ENCODE measurements around the gene IVD. TPM values are rescaled to one million over a fixed set of nuclear protein-coding genes. Genes with fewer than 3 reads are reported as not detected.

IVD gene
- total and polyA plus RNA-seq, 2 donors: 39.4 to 48.5 TPM

DNA sequence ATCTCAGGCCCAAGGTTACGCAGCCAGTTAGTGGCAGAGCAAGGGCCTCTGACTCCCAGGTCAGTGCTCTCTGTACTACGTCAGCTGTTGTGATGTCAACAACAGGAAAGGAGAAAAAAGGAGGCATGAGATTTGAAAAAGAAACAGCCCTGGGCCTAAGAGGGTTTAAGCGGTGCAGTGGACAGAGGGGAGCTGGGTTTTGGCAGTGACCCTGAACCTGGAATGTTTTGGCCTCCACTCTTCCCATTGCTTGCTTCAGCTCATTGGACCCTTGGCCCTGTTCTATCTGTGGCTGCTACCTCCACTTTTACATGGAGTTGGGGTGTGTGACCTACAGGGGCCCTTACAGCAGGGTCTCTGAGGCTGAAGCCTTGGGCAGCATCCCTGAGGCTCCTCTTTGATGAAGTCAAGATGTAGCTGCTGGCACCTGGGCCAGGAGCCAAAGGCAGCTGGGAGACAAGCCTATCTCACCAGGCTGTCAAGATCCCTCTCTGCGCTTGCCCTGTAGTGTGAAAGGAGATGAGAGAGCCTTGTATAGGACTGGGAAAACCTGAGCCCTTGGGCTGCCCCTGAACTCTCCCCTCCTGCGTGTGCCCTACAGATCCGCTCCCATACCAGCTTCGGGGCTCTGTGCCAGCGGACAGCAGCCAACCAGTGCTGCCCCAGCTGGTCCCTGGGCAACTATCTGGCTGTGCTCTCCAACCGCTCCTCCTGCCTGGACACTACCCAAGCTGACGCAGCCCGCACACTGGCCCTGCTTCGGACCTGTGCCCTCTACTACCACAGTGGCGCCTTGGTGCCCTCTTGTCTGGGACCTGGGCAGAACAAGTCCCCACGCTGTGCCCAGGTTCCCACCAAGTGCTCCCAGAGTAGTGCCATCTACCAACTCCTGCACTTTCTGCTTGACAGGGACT is 38.9 kb upstream of the IVD start:
- H3K4me1 ChIP-seq (ENCODE audit: insufficient read depth): no peaks in the 10 kb centered on the region
- H3K27ac ChIP-seq (ENCODE audit: low read depth): no peak overlapping the region
- DNase-seq (ENCODE audit: extremely low spot score): no peak
- H3K36me3 ChIP-seq (ENCODE audit: insufficient read depth): no peaks in the 10 kb centered on the region
- 75% methylated on average over 14 of the region's 14 CpGs for WGBS
- no peak overlapping the region for H3K4me3 ChIP-seq (ENCODE audit: low read depth, low read length)

DNA sequence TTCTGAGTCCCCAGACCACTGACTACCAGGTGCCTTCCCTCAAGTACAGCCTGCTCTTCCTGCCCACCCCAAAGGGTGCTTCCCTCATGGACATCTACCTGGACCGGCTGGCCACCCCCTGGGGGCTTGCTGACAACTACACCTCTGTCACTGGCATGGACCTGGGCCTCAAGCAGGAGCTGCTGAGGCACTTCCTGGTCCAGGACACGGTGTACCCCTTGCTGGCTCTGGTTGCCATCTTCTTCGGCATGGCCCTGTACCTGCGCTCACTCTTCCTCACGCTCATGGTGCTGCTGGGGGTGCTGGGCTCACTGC is 38.3 kb upstream of the IVD start:
- DNase-seq (ENCODE audit: extremely low spot score): no peak
- H3K27ac ChIP-seq (ENCODE audit: low read depth): no peak overlapping the region
- 83% methylated on average over 5 of the region's 5 CpGs for WGBS
- H3K4me3 ChIP-seq (ENCODE audit: low read depth, low read length): no peak overlapping the region
- H3K36me3 ChIP-seq (ENCODE audit: insufficient read depth): no peaks in the 10 kb centered on the region
- H3K4me1 ChIP-seq (ENCODE audit: insufficient read depth): no peaks in the 10 kb centered on the region

DNA sequence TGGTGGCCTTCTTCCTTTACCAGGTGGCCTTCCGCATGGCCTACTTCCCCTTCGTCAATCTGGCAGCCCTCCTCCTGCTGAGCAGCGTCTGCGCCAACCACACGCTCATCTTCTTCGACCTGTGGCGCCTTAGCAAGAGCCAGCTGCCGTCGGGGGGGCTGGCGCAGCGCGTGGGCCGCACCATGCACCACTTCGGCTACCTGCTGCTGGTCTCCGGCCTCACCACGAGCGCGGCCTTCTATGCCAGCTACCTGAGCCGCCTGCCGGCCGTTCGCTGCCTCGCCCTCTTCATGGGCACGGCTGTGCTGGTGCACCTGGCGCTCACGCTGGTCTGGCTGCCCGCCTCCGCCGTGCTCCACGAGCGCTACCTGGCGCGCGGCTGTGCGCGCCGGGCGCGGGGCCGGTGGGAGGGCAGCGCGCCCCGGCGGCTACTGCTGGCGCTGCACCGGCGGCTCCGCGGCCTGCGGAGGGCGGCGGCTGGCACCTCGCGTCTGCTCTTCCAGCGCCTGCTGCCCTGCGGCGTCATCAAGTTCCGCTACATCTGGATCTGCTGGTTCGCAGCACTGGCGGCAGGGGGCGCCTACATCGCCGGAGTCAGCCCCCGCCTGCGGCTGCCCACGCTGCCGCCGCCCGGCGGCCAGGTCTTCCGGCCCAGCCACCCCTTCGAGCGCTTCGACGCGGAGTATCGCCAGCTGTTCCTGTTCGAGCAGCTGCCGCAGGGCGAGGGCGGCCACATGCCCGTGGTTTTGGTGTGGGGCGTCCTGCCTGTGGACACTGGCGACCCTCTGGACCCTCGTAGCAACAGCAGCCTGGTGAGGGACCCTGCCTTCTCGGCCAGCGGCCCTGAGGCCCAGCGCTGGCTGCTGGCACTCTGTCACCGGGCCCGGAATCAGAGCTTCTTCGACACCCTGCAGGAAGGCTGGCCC is 37.6 kb upstream of the IVD start:
- Histone ChIP-seq H3K27ac (ENCODE audit: low read depth) (no peak overlapping the region), H3K4me3 (ENCODE audit: low read depth, low read length) (peak overlapping the region; percentile 10), H3K36me3 (ENCODE audit: insufficient read depth) (no peaks in the 10 kb centered on the region), H3K4me1 (ENCODE audit: insufficient read depth) (no peaks in the 10 kb centered on the region)
- 13% methylated on average over 91 of the region's 91 CpGs for WGBS
- DNase-seq (ENCODE audit: extremely low spot score): peak; percentile 39

DNA sequence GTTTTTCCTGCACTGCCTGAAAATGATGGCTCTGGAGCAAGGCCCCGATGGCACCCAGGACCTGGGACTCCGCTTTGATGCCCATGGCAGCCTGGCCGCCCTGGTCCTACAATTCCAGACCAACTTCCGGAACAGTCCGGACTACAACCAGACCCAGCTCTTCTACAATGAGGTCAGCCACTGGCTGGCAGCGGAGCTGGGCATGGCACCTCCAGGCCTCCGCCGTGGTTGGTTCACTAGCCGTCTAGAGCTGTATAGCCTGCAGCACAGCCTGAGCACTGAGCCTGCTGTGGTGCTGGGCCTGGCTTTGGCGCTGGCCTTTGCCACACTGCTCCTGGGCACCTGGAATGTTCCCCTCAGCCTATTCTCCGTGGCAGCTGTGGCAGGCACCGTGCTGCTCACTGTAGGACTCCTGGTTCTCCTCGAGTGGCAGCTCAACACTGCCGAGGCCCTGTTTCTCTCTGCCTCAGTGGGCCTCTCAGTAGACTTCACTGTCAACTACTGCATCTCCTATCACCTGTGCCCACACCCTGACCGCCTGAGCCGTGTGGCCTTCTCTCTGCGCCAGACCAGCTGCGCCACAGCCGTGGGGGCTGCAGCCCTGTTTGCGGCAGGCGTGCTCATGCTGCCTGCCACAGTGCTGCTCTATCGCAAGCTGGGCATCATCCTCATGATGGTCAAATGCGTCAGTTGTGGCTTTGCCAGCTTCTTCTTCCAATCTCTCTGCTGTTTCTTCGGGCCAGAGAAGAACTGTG is 36.7 kb upstream of the IVD start:
- H3K4me1 ChIP-seq (ENCODE audit: insufficient read depth): no peaks in the 10 kb centered on the region
- no peak overlapping the region for H3K4me3 ChIP-seq (ENCODE audit: low read depth, low read length)
- DNase-seq (ENCODE audit: extremely low spot score): no peak
- H3K36me3 ChIP-seq (ENCODE audit: insufficient read depth): no peaks in the 10 kb centered on the region
- WGBS: 96% methylated on average over 24 of the region's 24 CpGs
- H3K27ac ChIP-seq (ENCODE audit: low read depth): no peak overlapping the region

DNA sequence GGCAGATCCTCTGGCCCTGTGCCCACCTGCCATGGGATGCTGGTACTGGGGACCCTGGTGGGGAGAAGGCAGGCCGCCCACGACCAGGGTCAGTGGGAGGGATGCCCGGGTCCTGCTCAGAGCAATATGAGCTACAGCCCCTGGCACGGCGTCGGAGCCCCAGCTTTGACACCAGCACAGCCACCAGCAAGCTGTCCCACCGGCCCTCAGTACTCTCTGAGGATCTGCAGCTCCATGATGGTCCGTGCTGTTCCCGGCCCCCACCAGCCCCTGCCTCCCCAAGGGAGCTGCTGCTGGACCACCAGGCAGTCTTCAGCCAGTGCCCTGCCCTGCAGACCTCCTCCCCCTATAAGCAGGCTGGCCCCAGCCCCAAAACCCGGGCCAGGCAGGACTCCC is 36.1 kb upstream of the IVD start:
- no peak overlapping the region for H3K27ac ChIP-seq (ENCODE audit: low read depth)
- no peaks in the 10 kb centered on the region for H3K4me1 ChIP-seq (ENCODE audit: insufficient read depth)
- H3K4me3 ChIP-seq (ENCODE audit: low read depth, low read length): no peak overlapping the region
- DNase-seq (ENCODE audit: extremely low spot score): no peak
- 87% methylated on average over 10 of the region's 10 CpGs for WGBS
- no peaks in the 10 kb centered on the region for H3K36me3 ChIP-seq (ENCODE audit: insufficient read depth)

DNA sequence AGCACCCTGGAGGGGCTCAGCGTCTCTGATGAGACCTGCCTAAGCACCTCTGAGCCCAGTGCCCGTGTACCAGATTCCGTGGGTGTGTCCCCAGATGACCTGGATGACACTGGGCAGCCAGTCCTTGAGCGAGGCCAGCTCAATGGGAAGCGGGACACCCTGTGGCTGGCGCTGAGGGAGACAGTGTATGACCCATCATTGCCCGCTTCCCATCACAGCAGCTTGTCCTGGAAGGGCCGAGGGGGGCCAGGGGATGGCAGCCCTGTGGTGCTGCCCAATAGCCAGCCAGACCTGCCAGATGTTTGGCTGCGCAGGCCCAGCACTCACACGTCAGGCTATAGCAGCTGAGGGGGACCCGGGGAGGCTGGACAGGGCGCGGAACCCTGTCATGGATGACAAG is 35.6 kb upstream of the IVD start:
- Histone ChIP-seq H3K36me3 (ENCODE audit: insufficient read depth) (no peaks in the 10 kb centered on the region), H3K27ac (ENCODE audit: low read depth) (no peak overlapping the region), H3K4me3 (ENCODE audit: low read depth, low read length) (no peak overlapping the region), H3K4me1 (ENCODE audit: insufficient read depth) (no peaks in the 10 kb centered on the region)
- DNase-seq (ENCODE audit: extremely low spot score): no peak
- WGBS: 85% methylated on average over 13 of the region's 13 CpGs

DNA sequence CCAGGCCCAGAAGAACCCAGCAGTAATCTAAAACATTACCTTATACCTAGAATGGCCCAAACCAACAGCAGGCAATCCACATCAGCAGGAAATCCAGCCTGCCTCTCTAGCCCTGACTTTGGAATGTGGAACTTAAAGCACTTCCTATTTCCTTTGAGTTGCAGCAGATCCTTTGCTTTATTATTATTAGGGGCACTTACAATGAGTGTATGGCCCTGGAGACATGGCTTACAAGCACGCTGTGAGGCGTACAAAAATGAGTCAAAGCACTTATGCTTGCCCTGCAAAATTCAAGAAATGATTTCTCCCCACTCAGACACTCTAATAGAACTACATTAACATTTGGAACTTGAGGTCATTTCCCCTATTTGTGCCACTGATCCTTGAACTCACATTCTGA is 32.6 kb upstream of the IVD start:
- Histone ChIP-seq H3K27ac (ENCODE audit: low read depth) (no peak overlapping the region), H3K4me3 (ENCODE audit: low read depth, low read length) (no peak overlapping the region), H3K4me1 (ENCODE audit: insufficient read depth) (no peaks in the 10 kb centered on the region), H3K36me3 (ENCODE audit: insufficient read depth) (no peaks in the 10 kb centered on the region)
- DNase-seq (ENCODE audit: extremely low spot score): no peak
- 65% methylated on average over 2 of the region's 2 CpGs for WGBS

DNA sequence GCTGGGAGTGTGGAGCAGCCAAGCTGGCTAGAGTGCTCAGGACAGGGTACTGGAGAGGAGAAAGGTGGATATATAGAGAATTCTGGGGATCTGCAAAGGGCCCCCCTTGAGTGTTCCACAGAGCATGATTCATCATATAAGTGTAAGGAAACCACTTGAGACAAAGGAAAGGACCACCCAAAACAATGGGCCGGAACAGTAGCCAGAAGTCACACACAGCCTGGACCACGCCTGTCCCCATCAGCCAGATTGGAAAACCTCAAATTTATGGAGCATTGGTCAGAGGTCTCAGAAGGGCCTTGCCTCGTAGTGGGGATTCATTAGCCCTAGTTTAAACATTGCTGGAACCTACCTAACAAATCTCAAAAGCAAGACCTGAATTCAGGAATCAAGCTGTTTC is 28.0 kb upstream of the IVD start:
- DNase-seq (ENCODE audit: extremely low spot score): no peak
- H3K36me3 ChIP-seq (ENCODE audit: insufficient read depth): no peaks in the 10 kb centered on the region
- 85% methylated on average over 3 of the region's 3 CpGs for WGBS
- no peaks in the 10 kb centered on the region for H3K4me1 ChIP-seq (ENCODE audit: insufficient read depth)
- H3K4me3 ChIP-seq (ENCODE audit: low read depth, low read length): no peak overlapping the region
- no peak overlapping the region for H3K27ac ChIP-seq (ENCODE audit: low read depth)

DNA sequence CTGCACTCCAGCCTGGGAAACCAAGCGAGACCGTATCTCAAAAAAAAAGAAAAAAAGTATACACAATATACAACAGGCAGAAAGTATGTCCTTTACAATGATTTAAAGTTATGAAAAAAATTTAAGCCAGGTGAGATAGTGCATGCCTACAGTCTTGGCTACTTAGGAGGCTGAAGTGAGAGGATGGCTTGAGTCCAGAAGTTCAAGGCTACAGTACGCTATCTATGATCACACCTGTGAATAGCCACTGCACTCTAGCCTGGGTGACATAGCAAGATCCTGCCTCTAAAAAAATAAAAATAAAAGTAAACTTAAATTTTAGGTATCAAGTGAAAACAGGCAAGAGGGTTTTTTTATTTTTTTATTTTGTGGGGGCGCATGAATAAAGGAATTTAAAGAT is 26.2 kb upstream of the IVD start:
- Histone ChIP-seq H3K4me3 (ENCODE audit: low read depth, low read length) (no peak overlapping the region), H3K4me1 (ENCODE audit: insufficient read depth) (no peaks in the 10 kb centered on the region), H3K27ac (ENCODE audit: low read depth) (no peak overlapping the region), H3K36me3 (ENCODE audit: insufficient read depth) (no peaks in the 10 kb centered on the region)
- DNase-seq (ENCODE audit: extremely low spot score): no peak
- WGBS: 88% methylated on average over 4 of the region's 4 CpGs

DNA sequence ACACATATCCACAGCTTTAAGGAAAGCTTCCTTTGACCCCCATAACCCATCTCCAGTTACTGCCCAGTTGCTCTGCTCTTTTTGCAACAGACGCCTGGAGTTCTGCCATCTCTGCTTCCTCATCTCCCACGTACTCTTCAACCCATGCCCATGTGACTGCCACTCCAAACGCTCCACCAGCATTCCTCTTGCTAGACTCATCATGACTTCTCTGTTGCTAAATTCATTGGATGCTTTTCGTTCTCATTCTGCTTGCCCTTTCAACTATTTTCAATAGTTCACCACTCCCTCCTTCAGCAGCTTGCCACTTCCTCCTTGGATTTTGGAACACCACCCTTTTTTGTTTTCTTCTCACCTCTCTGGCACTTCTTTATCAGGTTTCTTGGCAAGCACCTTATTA is 25.7 kb upstream of the IVD start:
- H3K27ac ChIP-seq (ENCODE audit: low read depth): no peak overlapping the region
- WGBS: 24% methylated on average over 4 of the region's 4 CpGs
- no peak for DNase-seq (ENCODE audit: extremely low spot score)

DNA sequence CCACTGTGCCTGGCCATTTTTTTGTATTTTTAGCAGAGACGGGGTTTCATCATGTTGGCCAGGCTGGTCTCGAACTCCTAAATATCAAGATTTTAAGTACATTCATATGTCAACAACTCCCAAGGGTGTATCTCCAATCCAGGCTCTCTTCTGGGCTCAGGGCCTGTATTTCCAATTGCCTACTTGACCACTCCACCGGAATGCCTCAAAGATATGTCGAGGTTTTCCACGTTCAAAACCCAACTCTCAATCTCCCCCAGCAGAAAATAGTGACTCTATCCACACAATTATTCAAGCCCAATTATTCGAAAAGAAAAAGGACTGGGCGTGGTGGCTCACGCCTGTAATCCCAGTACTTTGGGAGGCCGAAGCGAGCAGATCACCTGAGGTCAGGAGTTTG is 25.0 kb upstream of the IVD start:
- Histone ChIP-seq H3K4me1 (ENCODE audit: insufficient read depth) (no peaks in the 10 kb centered on the region), H3K4me3 (ENCODE audit: low read depth, low read length) (no peak overlapping the region), H3K36me3 (ENCODE audit: insufficient read depth) (no peaks in the 10 kb centered on the region), H3K27ac (ENCODE audit: low read depth) (no peak overlapping the region)
- WGBS: 96% methylated on average over 10 of the region's 10 CpGs
- no peak for DNase-seq (ENCODE audit: extremely low spot score)

More for the DNA sequence above, 25.7 kb upstream of the IVD start:
- no peaks in the 10 kb centered on the region for H3K36me3 ChIP-seq (ENCODE audit: insufficient read depth)
- no peak overlapping the region for H3K4me3 ChIP-seq (ENCODE audit: low read depth, low read length)
- H3K4me1 ChIP-seq (ENCODE audit: insufficient read depth): no peaks in the 10 kb centered on the region

DNA sequence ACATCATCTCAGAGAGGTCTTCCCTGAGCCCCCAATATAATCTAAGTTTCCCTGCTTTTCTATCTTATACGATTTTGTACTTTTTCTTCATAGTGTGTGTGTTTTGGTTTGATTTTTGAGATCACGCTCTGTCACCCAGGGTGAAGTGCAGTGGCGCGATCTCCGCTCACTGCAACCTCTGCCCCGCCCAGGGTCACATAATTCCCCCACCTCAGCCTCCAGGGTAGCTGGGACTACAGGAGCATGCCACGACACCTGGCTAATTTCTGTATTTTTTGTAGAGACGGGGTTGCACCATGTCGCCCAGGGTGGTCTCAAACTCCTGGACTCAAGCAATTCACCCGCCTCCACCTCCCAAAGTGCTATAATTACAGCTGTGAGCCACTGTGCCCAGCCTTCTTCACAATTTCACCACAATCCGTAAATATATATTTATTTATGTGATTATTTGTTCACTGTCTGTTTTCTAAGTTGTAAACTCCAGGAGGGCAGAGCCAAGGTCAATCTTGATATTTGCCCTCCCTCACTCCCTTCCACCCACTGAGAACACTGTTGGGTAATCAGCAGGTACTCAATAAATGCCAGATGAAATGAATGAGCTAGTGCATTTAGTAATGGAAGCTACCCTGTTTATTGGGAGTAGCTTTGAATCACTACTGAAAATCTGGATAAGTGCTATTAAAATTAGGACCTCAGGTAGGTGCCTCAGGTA is 23.6 kb upstream of the IVD start:
- no peak overlapping the region for H3K4me3 ChIP-seq (ENCODE audit: low read depth, low read length)
- no peak overlapping the region for H3K27ac ChIP-seq (ENCODE audit: low read depth)
- no peak for DNase-seq (ENCODE audit: extremely low spot score)
- H3K36me3 ChIP-seq (ENCODE audit: insufficient read depth): no peaks in the 10 kb centered on the region
- 93% methylated on average over 11 of the region's 11 CpGs for WGBS
- H3K4me1 ChIP-seq (ENCODE audit: insufficient read depth): no peaks in the 10 kb centered on the region

Measured in urinary bladder (tissue), 4 donors.